ENCODE measurements around the gene FMO3. TPM values are rescaled to one million over a fixed set of nuclear protein-coding genes. Genes with fewer than 3 reads are reported as not detected.

FMO3 gene
- total RNA-seq, 4 donors from 2014 or later = 2.3 to 5.5 (median 4.3) TPM

- no peak overlapping the region for H3K4me3 ChIP-seq
- peak overlapping the region in 2 of 4 donors; percentile 52 to 71 for H3K27ac ChIP-seq
- no peaks in the 10 kb centered on the region for H3K27me3 ChIP-seq
- no peaks in the 10 kb centered on the region for H3K9me3 ChIP-seq
- no peak for ATAC-seq
- peaks cover 5 to 21% (median 7%) of the 10 kb centered on the region in 3 donors for H3K4me1 ChIP-seq
- H3K36me3 ChIP-seq = no peaks in the 10 kb centered on the region
- TF ChIP-seq POLR2AphosphoS5 (IDR thresholded peaks at IDR 0.05) (no peak), CTCF (IDR thresholded peaks at IDR 0.05) (no peak), EP300 (IDR thresholded peaks at IDR 0.05) (no peak), POLR2A (IDR thresholded peaks at IDR 0.05) (no peak)
Observed at GRCh38 chr1:171161431-171161830, 70.7 kb downstream of the FMO3 start.

- no peak overlapping the region for H3K27ac ChIP-seq
- no peaks in the 10 kb centered on the region for H3K36me3 ChIP-seq
- no peak for ATAC-seq
- H3K4me1 ChIP-seq = no peaks in the 10 kb centered on the region
- no peak for TF ChIP-seq POLR2AphosphoS5 (IDR thresholded peaks at IDR 0.05)
- WGBS, 2 donors (ENCODE audit: low coverage in 1 of 2) = 58 to 68% methylated on average over 2 of the region's 2 CpGs
- H3K27me3 ChIP-seq = no peaks in the 10 kb centered on the region
- H3K4me3 ChIP-seq = no peak overlapping the region
- H3K9me3 ChIP-seq = no peaks in the 10 kb centered on the region
Observed at GRCh38 chr1:171166361-171166760, 75.7 kb downstream of the FMO3 start.

Small RNA genes within 50 kb of the gene (small RNA-seq; reads per million reads assigned to genes)
- gene MIR1295A = 0 reads per million in 4 donors

Other genes starting within 250 kb of the FMO3 start
- gene MROH9, start 155.4 kb upstream of the FMO3 start, total RNA-seq = not detected
- 10 to 100 TPM; 33.9 to 74.1 (median 35.9) TPM for gene FMO2, start 94.4 kb downstream of the FMO3 start, total RNA-seq
- gene FMO1, start 157.6 kb downstream of the FMO3 start, total RNA-seq = under 1 TPM in 2 of 4 donors, not detected in 2; 0.12 to 0.81 TPM
- gene FMO4, start 223.3 kb downstream of the FMO3 start, total RNA-seq = 1 to 10 TPM in 3 of 4 donors, under 1 TPM in 1; 0.54 to 2.7 (median 1.4) TPM